GM12878 (cell line): Measurements from ENCODE around the gene TCF7L1. TPM values are rescaled to one million over a fixed set of nuclear protein-coding genes. Genes with fewer than 3 reads are reported as not detected.

Experiments used
- ATAC-seq: fragments of 200-7000 bp; cut with Tn5 transposase; 3 replicates; pipeline ENCODE4 v1.9.1; 2020; ENCODE audit warnings: mild to moderate bottlenecking, moderate library complexity
- BruUV-seq: library from RNA; stranded (reverse); fragments of 400-500 nt; replicated peaks from 2 replicates; lab custom pipeline; 2021; lab: Mats Ljungman, UMichigan
- CTCF ChIA-PET: fragments of 300-600 bp; sonication (Branson Sonifier 250); formaldehyde crosslinking; extraction: SDS; loops from one replicate; lab custom pipeline; 2021; ENCODE audit warnings: inconsistent platforms; lab: Yijun Ruan, JAX
- POLR2A ChIA-PET: fragments of 350-600 bp; formaldehyde crosslinking; extraction: SDS; loops from one replicate; lab custom pipeline; 2021; ENCODE audit warnings: inconsistent platforms; lab: Charles Lee
- RAD21 ChIA-PET: fragments of 300-600 bp; sonication (Branson Sonifier 250); formaldehyde crosslinking; loops from one replicate; lab custom pipeline; 2023; ENCODE audit warnings: antibody characterized with exemption; ENCODE audit not compliant: unreplicated experiment; lab: Charles Lee
- SMC1A ChIA-PET: fragments of 300-600 bp; sonication (Branson Sonifier 250); formaldehyde crosslinking; loops from one replicate; lab custom pipeline; 2023; ENCODE audit not compliant: unreplicated experiment, uncharacterized antibody; lab: Charles Lee
- DNase-seq: peaks from one replicate; pipeline ENCODE4 v3.0.0-alpha.2; 2011; ENCODE audit warnings: low read depth, low spot score
- FAIRE-seq: peaks from 3 replicates; lab custom pipeline; 2011; peaks lifted over from hg19 to GRCh38; lab: Jason Lieb, UNC
- H2AFZ ChIP-seq: 2 replicates; pipeline ENCODE4 v1.6.0; 2011; ENCODE audit warnings: low read depth, low read length, control low read depth; ENCODE audit not compliant: control insufficient read depth
- H3K27ac ChIP-seq: 2 replicates; pipeline ENCODE4 v1.5.1; 2011; ENCODE audit warnings: control low read depth; ENCODE audit not compliant: control insufficient read depth, insufficient read depth
- H3K27me3 ChIP-seq, 2 experiments: replicated peaks in 1 of 2; 2 replicates each; pipeline versions ENCODE4 v1.6.0 to v1.6.1; 2011; ENCODE audit warnings: low read length in 1 of 2; ENCODE audit not compliant: control insufficient read depth in 2 of 2, insufficient read depth in 2 of 2
- H3K36me3 ChIP-seq, 2 experiments: 2 replicates each; pipeline ENCODE4 v1.5.1; 2011; ENCODE audit warnings: low read length in 1 of 2; ENCODE audit not compliant: control insufficient read depth in 2 of 2, insufficient read depth in 2 of 2
- H3K4me1 ChIP-seq: 2 replicates; pipeline ENCODE4 v1.6.1; 2011; ENCODE audit warnings: mild to moderate bottlenecking, low read length, moderate library complexity, mixed read lengths; ENCODE audit not compliant: control insufficient read depth, insufficient read depth
- H3K4me2 ChIP-seq: 2 replicates; pipeline ENCODE4 v1.6.0; 2011; ENCODE audit warnings: control low read depth; ENCODE audit not compliant: control insufficient read depth, insufficient read depth
- H3K4me3 ChIP-seq: fragments of 200-600 bp; sonication (generic); 2 replicates; pipeline ENCODE4 v1.5.1; 2016
- H3K79me2 ChIP-seq: 2 replicates; pipeline ENCODE4 v1.6.0; 2011; ENCODE audit warnings: low read length; ENCODE audit not compliant: control insufficient read depth, insufficient read depth
- H3K9ac ChIP-seq: 2 replicates; pipeline ENCODE4 v1.8.0; 2011; ENCODE audit warnings: low read length, control low read depth, mixed read lengths; ENCODE audit not compliant: control insufficient read depth, insufficient read depth
- H3K9me3 ChIP-seq: replicated peaks from 3 replicates; pipeline ENCODE4 v1.5.1; 2011; ENCODE audit warnings: mild to moderate bottlenecking, low read length; ENCODE audit not compliant: control insufficient read depth, insufficient read depth
- H4K20me1 ChIP-seq: 2 replicates; pipeline ENCODE4 v1.6.0; 2011; ENCODE audit not compliant: control insufficient read depth, insufficient read depth
- IRF3 ChIP-seq: fragments of 450-650 bp; IDR thresholded peaks from 2 replicates; pipeline ENCODE4 v1.6.1; 2014; ENCODE audit warnings: mild to moderate bottlenecking
- POLR2AphosphoS5 ChIP-seq: IDR thresholded peaks from 2 replicates; pipeline ENCODE4 v1.6.1; 2011; ENCODE audit warnings: mild to moderate bottlenecking, low read length, inconsistent platforms
- WRNIP1 ChIP-seq: IDR thresholded peaks from 2 replicates; pipeline ENCODE4 v1.6.1; 2011; ENCODE audit warnings: low read depth, low read length, improper control_type of control experiment, borderline replicate concordance
- WGBS: methylation state at CpG from one replicate; pipeline ENCODE4 v1.1.6; 2016; ENCODE audit warnings: low lambda C conversion rate; ENCODE audit not compliant: insufficient replicate concordance, insufficient coverage; ENCODE audit errors: missing lambda C conversion rate; 5-methylcytosine and 5-hydroxymethylcytosine counted together
- in situ Hi-C: fragments of 300-500 bp; cut with MboI; formaldehyde crosslinking; loops from 9 replicates; pipeline ENCODE4 v1.14.3; 2018; ENCODE audit warnings: mixed read lengths
- intact Hi-C: fragments of 100-400 bp; cut with micrococcal nuclease; formaldehyde crosslinking; loops from one replicate; pipeline ENCODE4 v1.14.2; 2022; ENCODE audit not compliant: unreplicated experiment
- polyA plus RNA-seq, 11 experiments: library from polyadenylated mRNA; depleted of rRNA in 4 of 11; unstranded in 6 of 11; stranded (reverse) in 5 of 11; fragments of >200 nt; fragmentation: Nextera tagmentation in 4 of 11; fragmentation: Illumina TruSeq in 1 of 11; extraction: Ambion mirVana in 4 of 11; extraction: Trizol in 1 of 11; gene quantifications; 1 replicate in 1 of 11; 2 replicates in 10 of 11; pipeline versions ENCODE4 v1.2.1 to v1.2.3, GENCODE V29; 2011 to 2016; ENCODE audit warnings: inconsistent platforms in 2 of 11, missing spikeins in 2 of 11, low read depth in 1 of 11
- total RNA-seq, 4 experiments: library from RNA; depleted of rRNA in 3 of 4; stranded (reverse); fragments of >200 nt in 3 of 4; fragmentation: Illumina TruSeq in 1 of 4; extraction: Trizol in 1 of 4; gene quantifications; 2 replicates each; pipeline versions ENCODE4 v1.2.1 to v1.2.3, GENCODE V29; 2013 to 2021

TCF7L1 gene
- total and polyA plus RNA-seq, 10 of the 15 experiments (the other 5 are each of a cell fraction or from before 2014, with no cell fraction given): 0.03 to 0.11 (median 0.10) TPM; not detected in 7

GRCh38 chr2:85181844-85182456 lies 48.8 kb downstream of the TCF7L1 start:
- SMC1A ChIA-PET: no interaction called here
- CTCF ChIA-PET: interaction anchor here (1.1 kb wide), 1 partner anchor 103 kb away, joined by 3 read pairs; no protein-coding TSS in a partner anchor
- ATAC-seq: no peak
- POLR2A ChIA-PET: no interaction called here
- Histone ChIP-seq H3K27me3 (peaks cover 1 to 11% of the 10 kb centered on the region in 2 experiments), H4K20me1 (no peaks in the 10 kb centered on the region), H3K27ac (no peak overlapping the region), H3K4me2 (no peak overlapping the region)
- no peak for FAIRE-seq
- WGBS: 32% methylated on average over 11 of the region's 11 CpGs
- intact Hi-C loops: no loop called here
- DNase-seq: no peak
- TF ChIP-seq IRF3: no peak
- TF ChIP-seq POLR2AphosphoS5: no peak
- TF ChIP-seq, all 136 proteins: peak for 0
- RAD21 ChIA-PET: no interaction called here
- Histone ChIP-seq H3K79me2 (no peaks in the 10 kb centered on the region), H3K9me3 (no peaks in the 10 kb centered on the region; the same call in 2 of the 3 replicates), H3K9ac (no peak overlapping the region), H3K4me3 (no peak overlapping the region), H2AFZ (no peak overlapping the region), H3K4me1 (no peaks in the 10 kb centered on the region), H3K36me3 (no peaks in the 10 kb centered on the region)
- no TSS peak for BruUV-seq
- in situ Hi-C loops: no loop called here

GRCh38 chr2:85183076-85183475 lies 49.9 kb downstream of the TCF7L1 start:
- Histone ChIP-seq H3K9ac (no peak overlapping the region), H3K79me2 (no peaks in the 10 kb centered on the region), H3K36me3 (no peaks in the 10 kb centered on the region), H3K27ac (no peak overlapping the region), H3K4me2 (no peak overlapping the region), H2AFZ (no peak overlapping the region), H4K20me1 (no peaks in the 10 kb centered on the region), H3K27me3 (peaks cover 1 to 9% of the 10 kb centered on the region in 2 experiments), H3K4me1 (no peaks in the 10 kb centered on the region), H3K9me3 (no peaks in the 10 kb centered on the region), H3K4me3 (no peak overlapping the region)
- in situ Hi-C loops (no loop called here), intact Hi-C loops (no loop called here)
- no peak for DNase-seq
- POLR2A ChIA-PET: no interaction called here
- no peak for ATAC-seq
- 27% methylated on average over 3 of the region's 3 CpGs for WGBS
- SMC1A ChIA-PET: no interaction called here
- RAD21 ChIA-PET: no interaction called here
- BruUV-seq: no TSS peak
- CTCF ChIA-PET: interaction anchor here (1.0 kb wide), 1 partner anchor 9 kb away, joined by 3 read pairs; no protein-coding TSS in a partner anchor
- no peak for TF ChIP-seq WRNIP1
- FAIRE-seq: no peak
